Measurements from ENCODE around the gene TBC1D22A. TPM values are rescaled to one million over a fixed set of nuclear protein-coding genes. Genes with fewer than 3 reads are reported as not detected.

The TBC1D22A gene
- total RNA-seq, 1 donor from 2014 or later, result 41.0 TPM

- Mint-ChIP-seq H3K27me3 (no peaks in the 10 kb centered on the region), H3K36me3 (ENCODE audit: low read depth) (peaks cover 3% of the 10 kb centered on the region), H3K9me3 (peaks cover 3% of the 10 kb centered on the region), H3K4me3 (no peak overlapping the region), H3K27ac (no peak overlapping the region), H3K4me1 (peaks cover 11% of the 10 kb centered on the region)
- no peak for DNase-seq
- intact Hi-C loops (cut with micrococcal nuclease), result no loop called here
Measured at GRCh38 chr22:46741974-46742519, 20.4 kb upstream of the TBC1D22A start.

- DNase-seq, result no peak
- Mint-ChIP-seq H3K4me3 (no peak overlapping the region), H3K9me3 (peaks cover 3% of the 10 kb centered on the region), H3K4me1 (peaks cover 9% of the 10 kb centered on the region), H3K36me3 (ENCODE audit: low read depth) (no peaks in the 10 kb centered on the region), H3K27me3 (no peaks in the 10 kb centered on the region), H3K27ac (no peak overlapping the region)
- intact Hi-C loops (cut with micrococcal nuclease), result no loop called here
Measured at GRCh38 chr22:46742576-46743221, 19.8 kb upstream of the TBC1D22A start.

- no peak overlapping the region for H3K4me3 Mint-ChIP-seq
- no peaks in the 10 kb centered on the region for H3K27me3 Mint-ChIP-seq
- DNase-seq, result no peak
- H3K27ac Mint-ChIP-seq, result no peak overlapping the region
- H3K4me1 Mint-ChIP-seq, result peaks cover 10% of the 10 kb centered on the region
- no peaks in the 10 kb centered on the region for H3K36me3 Mint-ChIP-seq (ENCODE audit: low read depth)
- peaks cover 3% of the 10 kb centered on the region for H3K9me3 Mint-ChIP-seq
- intact Hi-C loops (cut with micrococcal nuclease), result no loop called here
Measured at GRCh38 chr22:46744581-46744980, 17.9 kb upstream of the TBC1D22A start.

- no peak overlapping the region for H3K4me3 Mint-ChIP-seq
- peaks cover 19% of the 10 kb centered on the region for H3K4me1 Mint-ChIP-seq
- no peak overlapping the region for H3K27ac Mint-ChIP-seq
- H3K9me3 Mint-ChIP-seq, result peaks cover 3% of the 10 kb centered on the region
- DNase-seq, result no peak
- H3K27me3 Mint-ChIP-seq, result no peaks in the 10 kb centered on the region
- no peaks in the 10 kb centered on the region for H3K36me3 Mint-ChIP-seq (ENCODE audit: low read depth)
- intact Hi-C loops (cut with micrococcal nuclease), result no loop called here
Measured at GRCh38 chr22:46746192-46746591, 16.3 kb upstream of the TBC1D22A start.

- peaks cover 3% of the 10 kb centered on the region for H3K9me3 Mint-ChIP-seq
- no peak overlapping the region for H3K4me3 Mint-ChIP-seq
- intact Hi-C loops (cut with micrococcal nuclease), result no loop called here
- no peak overlapping the region for H3K27ac Mint-ChIP-seq
- no peaks in the 10 kb centered on the region for H3K27me3 Mint-ChIP-seq
- no peak for DNase-seq
- peaks cover 19% of the 10 kb centered on the region for H3K4me1 Mint-ChIP-seq
- no peaks in the 10 kb centered on the region for H3K36me3 Mint-ChIP-seq (ENCODE audit: low read depth)
Measured at GRCh38 chr22:46746620-46747019, 15.8 kb upstream of the TBC1D22A start.

GRCh38 chr22:46747646-46748045 lies 14.8 kb upstream of the TBC1D22A start:
- H3K4me3 Mint-ChIP-seq, result no peak overlapping the region
- no peak for DNase-seq
- intact Hi-C loops (cut with micrococcal nuclease), result no loop called here
- peaks cover 19% of the 10 kb centered on the region for H3K4me1 Mint-ChIP-seq
- H3K27ac Mint-ChIP-seq, result no peak overlapping the region
- H3K36me3 Mint-ChIP-seq (ENCODE audit: low read depth), result no peaks in the 10 kb centered on the region
- peaks cover 3% of the 10 kb centered on the region for H3K9me3 Mint-ChIP-seq
- H3K27me3 Mint-ChIP-seq, result no peaks in the 10 kb centered on the region

GRCh38 chr22:46748206-46748907 lies 14.1 kb upstream of the TBC1D22A start:
- intact Hi-C loops (cut with micrococcal nuclease), result no loop called here

GRCh38 chr22:46748908-46749675 lies 13.4 kb upstream of the TBC1D22A start:
- Mint-ChIP-seq H3K36me3 (ENCODE audit: low read depth) (no peaks in the 10 kb centered on the region), H3K4me3 (peak overlapping the region; percentile 40), H3K27ac (peak overlapping the region; percentile 79), H3K27me3 (no peaks in the 10 kb centered on the region), H3K4me1 (peaks cover 20% of the 10 kb centered on the region), H3K9me3 (no peaks in the 10 kb centered on the region)
- intact Hi-C loops (cut with micrococcal nuclease), result no loop called here
- peak; percentile 81 for DNase-seq

More at GRCh38 chr22:46748206-46748907, 14.1 kb upstream of the TBC1D22A start:
- Mint-ChIP-seq H3K27ac (no peak overlapping the region), H3K36me3 (ENCODE audit: low read depth) (no peaks in the 10 kb centered on the region), H3K4me1 (peaks cover 19% of the 10 kb centered on the region), H3K9me3 (no peaks in the 10 kb centered on the region), H3K27me3 (no peaks in the 10 kb centered on the region), H3K4me3 (no peak overlapping the region)
- DNase-seq, result no peak

GRCh38 chr22:46749682-46750529 lies 12.5 kb upstream of the TBC1D22A start:
- peak overlapping the region; percentile 79 for H3K27ac Mint-ChIP-seq
- H3K36me3 Mint-ChIP-seq (ENCODE audit: low read depth), result no peaks in the 10 kb centered on the region
- H3K4me1 Mint-ChIP-seq, result peaks cover 23% of the 10 kb centered on the region
- intact Hi-C loops (cut with micrococcal nuclease), result no loop called here
- DNase-seq, result no peak
- no peaks in the 10 kb centered on the region for H3K9me3 Mint-ChIP-seq
- H3K27me3 Mint-ChIP-seq, result no peaks in the 10 kb centered on the region
- H3K4me3 Mint-ChIP-seq, result peak overlapping the region; percentile 40

- Mint-ChIP-seq H3K4me1 (peaks cover 23% of the 10 kb centered on the region), H3K27me3 (no peaks in the 10 kb centered on the region), H3K27ac (no peak overlapping the region), H3K4me3 (no peak overlapping the region), H3K9me3 (no peaks in the 10 kb centered on the region), H3K36me3 (ENCODE audit: low read depth) (no peaks in the 10 kb centered on the region)
- intact Hi-C loops (cut with micrococcal nuclease), result no loop called here
- DNase-seq, result no peak
Measured at GRCh38 chr22:46750530-46750800, 12.0 kb upstream of the TBC1D22A start.

- no peaks in the 10 kb centered on the region for H3K9me3 Mint-ChIP-seq
- DNase-seq, result no peak
- intact Hi-C loops (cut with micrococcal nuclease), result no loop called here
- peak overlapping the region; percentile 68 for H3K27ac Mint-ChIP-seq
- H3K27me3 Mint-ChIP-seq, result no peaks in the 10 kb centered on the region
- peaks cover 23% of the 10 kb centered on the region for H3K4me1 Mint-ChIP-seq
- H3K4me3 Mint-ChIP-seq, result no peak overlapping the region
- H3K36me3 Mint-ChIP-seq (ENCODE audit: low read depth), result no peaks in the 10 kb centered on the region
Measured at GRCh38 chr22:46750863-46751443, 11.5 kb upstream of the TBC1D22A start.

GRCh38 chr22:46752286-46752987 lies 10.0 kb upstream of the TBC1D22A start:
- intact Hi-C loops (cut with micrococcal nuclease), result no loop called here
- H3K36me3 Mint-ChIP-seq (ENCODE audit: low read depth), result peaks cover 5% of the 10 kb centered on the region
- H3K4me1 Mint-ChIP-seq, result peaks cover 25% of the 10 kb centered on the region
- DNase-seq, result no peak
- no peak overlapping the region for H3K4me3 Mint-ChIP-seq
- no peaks in the 10 kb centered on the region for H3K27me3 Mint-ChIP-seq
- H3K9me3 Mint-ChIP-seq, result peaks cover 6% of the 10 kb centered on the region
- H3K27ac Mint-ChIP-seq, result no peak overlapping the region

- Mint-ChIP-seq H3K36me3 (ENCODE audit: low read depth) (peaks cover 5% of the 10 kb centered on the region), H3K4me3 (no peak overlapping the region), H3K27me3 (no peaks in the 10 kb centered on the region), H3K4me1 (peaks cover 25% of the 10 kb centered on the region), H3K27ac (no peak overlapping the region), H3K9me3 (peaks cover 6% of the 10 kb centered on the region)
- intact Hi-C loops (cut with micrococcal nuclease), result no loop called here
- DNase-seq, result no peak
Measured at GRCh38 chr22:46752988-46753310, 9.5 kb upstream of the TBC1D22A start.

Measured in activated CD4-positive, alpha-beta T cell treated with anti-CD3 and anti-CD28 coated beads, Interleukin-2, amount 10 ng/mL, durations not matched to agents 24 days and 14 days (primary cell).